Measurements from ENCODE around the gene EIF3D. TPM values are rescaled to one million over a fixed set of nuclear protein-coding genes. Genes with fewer than 3 reads are reported as not detected.

EIF3D gene
- total RNA-seq, 1 donor from 2014 or later, result 133 TPM

- ATAC-seq (no peak), DNase-seq (no peak)
- H3K4me1 ChIP-seq, result peaks cover 34% of the 10 kb centered on the region
- H3K4me3 ChIP-seq, result no peak overlapping the region
- TF ChIP-seq CTCF (IDR thresholded peaks at IDR 0.05), result no peak
- H3K36me3 ChIP-seq, result peaks cover 68% of the 10 kb centered on the region
- intact Hi-C loops (cut with DNase I), result loop anchor here (10.0 kb wide), 1 partner anchor 168 kb away; no protein-coding TSS in a partner anchor
- H3K27ac ChIP-seq, result no peak overlapping the region
- H3K27me3 ChIP-seq (ENCODE audit: low read depth), result no peaks in the 10 kb centered on the region
- H3K9me3 ChIP-seq, result no peaks in the 10 kb centered on the region
Measured at GRCh38 chr22:36472689-36473088, 56.3 kb downstream of the EIF3D start.

- intact Hi-C loops (cut with DNase I), result loop anchor here (10.0 kb wide), 1 partner anchor 167 kb away; no protein-coding TSS in a partner anchor
- no peak for ATAC-seq
- DNase-seq, result no peak
- TF ChIP-seq CTCF (IDR thresholded peaks at IDR 0.05), result no peak
- Histone ChIP-seq H3K4me3 (no peak overlapping the region), H3K27ac (no peak overlapping the region), H3K9me3 (no peaks in the 10 kb centered on the region), H3K4me1 (peaks cover 47% of the 10 kb centered on the region), H3K27me3 (ENCODE audit: low read depth) (no peaks in the 10 kb centered on the region), H3K36me3 (peaks cover 62% of the 10 kb centered on the region)
Measured at GRCh38 chr22:36471341-36471821, 57.6 kb downstream of the EIF3D start.

GRCh38 chr22:36470994-36471331, 58.0 kb downstream of the EIF3D start:
- no peak for TF ChIP-seq CTCF (IDR thresholded peaks at IDR 0.05)
- peaks cover 51% of the 10 kb centered on the region for H3K4me1 ChIP-seq
- DNase-seq (no peak), ATAC-seq (no peak)
- no peak overlapping the region for H3K4me3 ChIP-seq
- H3K36me3 ChIP-seq, result peaks cover 58% of the 10 kb centered on the region
- no peaks in the 10 kb centered on the region for H3K27me3 ChIP-seq (ENCODE audit: low read depth)
- intact Hi-C loops (cut with DNase I), result loop anchor here (10.0 kb wide), 1 partner anchor 166 kb away; no protein-coding TSS in a partner anchor
- H3K27ac ChIP-seq, result peak overlapping the region; percentile 65
- H3K9me3 ChIP-seq, result no peaks in the 10 kb centered on the region

GRCh38 chr22:36470162-36470993, 58.6 kb downstream of the EIF3D start:
- H3K27ac ChIP-seq, result peak overlapping the region; percentile 65
- DNase-seq, result peak; percentile 86
- intact Hi-C loops (cut with DNase I), result loop anchor here (10.0 kb wide), 1 partner anchor 166 kb away; no protein-coding TSS in a partner anchor
- peaks cover 57% of the 10 kb centered on the region for H3K4me1 ChIP-seq
- peak; percentile 82 to 90 for ATAC-seq
- H3K27me3 ChIP-seq (ENCODE audit: low read depth), result no peaks in the 10 kb centered on the region
- TF ChIP-seq CTCF (IDR thresholded peaks at IDR 0.05), result peak; percentile 99
- H3K4me3 ChIP-seq, result no peak overlapping the region
- H3K36me3 ChIP-seq, result peaks cover 52% of the 10 kb centered on the region
- no peaks in the 10 kb centered on the region for H3K9me3 ChIP-seq

GRCh38 chr22:36469094-36469710, 59.8 kb downstream of the EIF3D start:
- Histone ChIP-seq H3K27ac (peak overlapping the region; percentile 66), H3K4me1 (peaks cover 66% of the 10 kb centered on the region), H3K9me3 (no peaks in the 10 kb centered on the region), H3K27me3 (ENCODE audit: low read depth) (no peaks in the 10 kb centered on the region), H3K36me3 (peaks cover 40% of the 10 kb centered on the region), H3K4me3 (no peak overlapping the region)
- DNase-seq (no peak), ATAC-seq (no peak)
- intact Hi-C loops (cut with DNase I), result no loop called here
- TF ChIP-seq CTCF (IDR thresholded peaks at IDR 0.05), result no peak
